A172 (cell line): ENCODE measurements around the gene MUCL3. TPM values are rescaled to one million over a fixed set of nuclear protein-coding genes. Genes with fewer than 3 reads are reported as not detected.
"Not testable (repeated sequence)": the region's sequence is repeated elsewhere in the genome, so short reads cannot be mapped to it uniquely, and the experiment has no call there.

Source experiments
- DNase-seq: peaks from one replicate; pipeline ENCODE4 v3.0.0-alpha.2; 2015; ENCODE audit warnings: low spot score
- total RNA-seq: library from RNA; depleted of rRNA; stranded (reverse); fragments of >200 nt; shearing (Covaris generic); gene quantifications from 2 replicates; pipeline ENCODE4 v1.2.3, GENCODE V29; 2014; rRNA removed

Gene MUCL3
- total RNA-seq: 0.43 TPM in 1 of 2 replicates, not detected in the other

- DNase-seq: no peak
Observed at GRCh38 chr6:30940361-30940986, at the start of gene MUCL3. TSS of gene MUCL3 (plus strand) at chr6:30940973. CDS start at chr6:30941000, 27 bp downstream.

GRCh38 chr6:30891450-30891723, 49.4 kb upstream of the MUCL3 start:
- no peak for DNase-seq

- no peak for DNase-seq
Observed at GRCh38 chr6:30891816-30892538, 48.8 kb upstream of the MUCL3 start.

- DNase-seq: no peak
Observed at GRCh38 chr6:30893001-30893591, 47.7 kb upstream of the MUCL3 start.

GRCh38 chr6:30893666-30894065, 47.1 kb upstream of the MUCL3 start:
- no peak for DNase-seq

GRCh38 chr6:30894381-30894780, 46.4 kb upstream of the MUCL3 start:
- DNase-seq: no peak

GRCh38 chr6:30894935-30895334, 45.8 kb upstream of the MUCL3 start:
- DNase-seq: no peak

GRCh38 chr6:30895343-30895742, 45.4 kb upstream of the MUCL3 start:
- DNase-seq: no peak

GRCh38 chr6:30896541-30896940, 44.2 kb upstream of the MUCL3 start:
- DNase-seq: no peak

- no peak for DNase-seq
Observed at GRCh38 chr6:30897882-30898281, 42.9 kb upstream of the MUCL3 start.

GRCh38 chr6:30898750-30899360, 41.9 kb upstream of the MUCL3 start:
- DNase-seq: no peak

- no peak for DNase-seq
Observed at GRCh38 chr6:30900863-30901417, 39.8 kb upstream of the MUCL3 start.

GRCh38 chr6:30901436-30901835, 39.3 kb upstream of the MUCL3 start:
- DNase-seq: no peak

- DNase-seq: not testable (repeated sequence)
Observed at GRCh38 chr6:30902196-30902595, 38.6 kb upstream of the MUCL3 start.

- no peak for DNase-seq
Observed at GRCh38 chr6:30902709-30903108, 38.1 kb upstream of the MUCL3 start.

GRCh38 chr6:30903236-30903635, 37.5 kb upstream of the MUCL3 start:
- no peak for DNase-seq

GRCh38 chr6:30907290-30907757, 33.4 kb upstream of the MUCL3 start:
- DNase-seq: not testable (repeated sequence)

GRCh38 chr6:30907758-30908591, 32.8 kb upstream of the MUCL3 start, which contains the start of gene GTF2H4:
TSS of gene GTF2H4 (plus strand) at chr6:30908207.
- DNase-seq: peak; percentile 98

- no peak for DNase-seq
Observed at GRCh38 chr6:30908700-30909099, 32.1 kb upstream of the MUCL3 start.

GRCh38 chr6:30910473-30910872, 30.3 kb upstream of the MUCL3 start:
- not testable (repeated sequence) for DNase-seq

- no peak for DNase-seq
Observed at GRCh38 chr6:30912746-30913520, 27.8 kb upstream of the MUCL3 start.
